Activated CD4-positive, alpha-beta T cell treated with anti-CD3 and anti-CD28 coated beads, Interleukin-2, Interleukin-4, amounts not matched to agents 100 ng/mL and 50 ng/mL, durations not matched to agents 16 hours and 8 hours (primary cell): ENCODE data around the gene ADH4.

ENCODE experiments used
- DNase-seq: peaks from one replicate; pipeline ENCODE4 v3.0.0-alpha.2; 2020; ENCODE audit warnings: low spot score

ADH4 gene

GRCh38 chr4:99079625-99080295, 64.3 kb downstream of the ADH4 start:
- no peak for DNase-seq

DNA sequence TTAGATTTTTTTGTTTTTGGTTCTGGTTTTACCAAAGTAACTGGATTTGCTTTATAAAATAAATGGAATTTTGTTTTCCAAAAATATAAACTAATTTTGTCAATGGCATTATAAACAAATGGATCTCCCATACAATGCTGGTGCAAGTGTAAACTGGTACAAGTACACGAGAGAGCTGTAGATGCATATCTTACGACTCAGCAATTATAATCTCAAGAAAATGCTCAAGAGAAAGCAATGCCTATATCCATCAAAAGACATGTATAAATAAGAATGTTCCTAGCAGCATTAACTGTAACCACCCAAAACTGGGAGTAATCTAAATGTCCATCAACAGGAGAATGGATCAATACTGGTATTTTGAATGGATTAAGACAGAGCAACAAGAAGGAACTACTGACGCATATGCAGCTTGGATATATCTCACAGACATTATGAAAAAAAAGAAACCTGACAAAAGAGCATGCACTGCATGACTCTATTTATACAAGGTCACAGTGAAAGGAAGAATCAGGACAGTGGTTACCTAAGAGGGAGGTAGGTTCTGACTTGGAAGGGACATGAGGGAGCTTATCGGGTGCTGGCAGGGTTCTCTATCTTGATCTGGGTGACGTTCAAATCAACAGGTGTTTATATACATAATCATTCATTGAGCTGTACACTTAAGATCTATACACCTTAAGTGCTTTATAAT, 65.0 kb downstream of the ADH4 start:
- no peak for DNase-seq

DNA sequence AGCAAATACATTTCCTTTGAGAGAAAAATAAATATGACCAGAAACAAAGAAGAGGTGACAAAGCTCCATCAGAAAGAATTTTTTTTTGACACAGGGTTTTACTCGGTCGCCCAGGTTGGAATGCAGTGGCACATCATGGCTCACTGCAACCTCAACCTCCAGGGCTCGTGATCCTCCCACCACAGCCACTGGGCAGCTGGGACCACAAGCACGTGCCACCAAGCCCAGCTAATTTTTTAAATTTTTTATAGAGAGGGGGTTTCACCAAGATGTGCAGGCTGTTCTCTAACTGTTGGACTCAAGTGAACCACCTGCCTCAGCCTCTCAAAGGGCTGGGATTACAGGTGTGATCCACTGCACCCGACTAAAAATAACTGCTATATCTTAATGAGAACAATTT, 65.8 kb downstream of the ADH4 start:
- DNase-seq: no peak

DNA sequence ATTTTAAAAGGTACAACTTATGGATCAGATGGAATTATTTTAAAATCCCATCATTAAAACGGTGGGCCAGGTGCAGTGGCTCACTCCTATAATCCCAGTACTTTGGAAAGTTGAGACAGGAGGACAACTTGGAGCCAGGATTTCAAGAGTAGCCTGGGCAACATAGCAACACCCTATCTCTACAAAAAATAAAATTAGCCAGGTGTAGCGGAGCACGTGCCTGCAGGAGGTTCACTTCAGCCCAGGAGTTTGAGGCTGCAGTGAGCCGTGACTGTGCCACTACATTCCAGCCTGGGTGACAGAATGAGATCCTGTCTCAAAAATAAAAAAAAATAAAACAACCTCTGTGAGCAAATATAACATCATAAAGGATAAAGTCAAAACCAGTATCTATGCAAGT, 66.9 kb downstream of the ADH4 start:
- DNase-seq: no peak

- no peak for DNase-seq
Observed at GRCh38 chr4:99076292-99076976, 67.7 kb downstream of the ADH4 start.

DNA sequence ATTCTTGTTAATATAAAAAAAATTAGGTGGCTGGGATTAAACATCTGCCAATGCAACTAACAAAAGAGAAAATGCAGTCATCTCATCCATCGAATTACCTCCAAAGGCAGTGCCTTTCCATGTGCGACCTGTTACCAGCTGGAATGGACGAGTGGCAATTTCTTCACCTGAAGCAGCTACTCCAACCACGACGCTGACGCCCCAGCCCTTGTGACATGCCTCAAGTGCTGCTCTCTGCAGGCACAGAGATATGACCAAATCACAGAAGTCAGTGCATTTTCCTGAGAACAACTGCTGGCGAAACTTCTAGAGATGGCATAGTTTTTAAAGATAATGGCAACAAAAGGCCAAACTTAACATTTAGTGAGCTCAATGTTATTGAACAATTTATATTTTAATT, 69.3 kb downstream of the ADH4 start:
- no peak for DNase-seq
